ENCODE measurements around the gene NPHP4.

The NPHP4 gene

DNA sequence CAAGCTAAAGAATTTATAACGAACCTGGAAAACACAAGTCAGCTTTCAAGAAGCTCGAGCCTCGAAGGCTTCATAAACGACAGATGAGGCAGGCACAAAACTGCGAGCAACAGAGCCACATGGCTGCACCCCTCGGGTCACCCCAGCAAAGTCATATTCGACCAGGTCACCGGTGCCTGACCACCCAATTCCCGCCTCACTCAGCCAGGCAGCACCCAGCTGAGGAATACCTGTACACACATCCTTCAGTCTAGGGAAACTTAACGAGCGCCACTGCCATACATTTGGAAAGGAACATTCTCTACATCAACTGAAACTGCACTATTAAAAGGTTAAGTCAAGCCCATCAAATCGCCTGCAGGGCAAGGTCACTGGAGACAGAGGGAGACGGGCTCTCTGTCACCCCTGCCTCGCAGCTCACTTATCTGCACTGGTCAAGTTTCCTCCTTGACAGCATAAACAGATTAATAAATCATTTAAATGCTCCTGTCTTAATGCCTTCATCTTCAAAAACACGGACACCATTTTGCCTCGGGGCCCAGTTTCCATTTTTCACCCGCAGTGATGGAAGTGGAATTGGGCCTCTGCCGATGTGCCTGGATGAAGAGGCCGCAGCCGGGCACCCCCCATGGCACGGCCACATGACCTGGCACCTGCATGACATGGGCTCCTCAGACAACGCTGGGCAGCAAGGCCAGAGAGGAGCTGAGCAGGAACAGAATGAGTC, 20.6 kb downstream of the NPHP4 start:
- DNase-seq (ENCODE audit: low read depth, low spot score), result no peak

DNA sequence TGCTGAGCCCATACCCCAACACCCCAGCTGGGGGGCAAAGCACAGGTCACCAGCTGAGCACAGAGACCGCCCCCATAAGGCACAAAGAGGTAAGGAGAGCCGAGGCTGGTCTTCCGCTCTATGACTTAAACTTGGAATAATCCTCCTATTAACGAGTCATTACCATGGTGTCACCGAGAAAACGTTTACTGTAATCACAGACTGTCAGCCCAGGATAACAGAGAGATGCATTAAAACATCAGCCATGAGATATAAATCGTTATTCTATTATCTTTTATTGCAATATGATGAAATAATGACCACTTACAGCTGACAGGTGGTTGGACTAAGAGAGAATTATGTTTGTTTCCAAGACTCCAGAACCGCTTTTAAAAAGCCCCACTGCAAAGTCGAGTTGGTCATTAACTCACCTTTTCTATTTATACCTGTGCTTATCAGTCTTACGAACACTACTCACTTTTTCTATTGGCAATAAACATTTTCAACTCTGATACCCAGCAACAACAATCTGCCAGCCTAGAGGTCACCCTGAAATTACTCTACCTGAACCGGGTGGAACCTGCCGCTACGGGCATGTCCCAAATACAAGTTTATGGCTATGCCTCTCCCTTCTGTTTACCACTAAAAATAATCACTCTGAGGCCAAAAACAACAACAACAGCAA, 21.5 kb downstream of the NPHP4 start:
- DNase-seq (ENCODE audit: low read depth, low spot score), result no peak

DNA sequence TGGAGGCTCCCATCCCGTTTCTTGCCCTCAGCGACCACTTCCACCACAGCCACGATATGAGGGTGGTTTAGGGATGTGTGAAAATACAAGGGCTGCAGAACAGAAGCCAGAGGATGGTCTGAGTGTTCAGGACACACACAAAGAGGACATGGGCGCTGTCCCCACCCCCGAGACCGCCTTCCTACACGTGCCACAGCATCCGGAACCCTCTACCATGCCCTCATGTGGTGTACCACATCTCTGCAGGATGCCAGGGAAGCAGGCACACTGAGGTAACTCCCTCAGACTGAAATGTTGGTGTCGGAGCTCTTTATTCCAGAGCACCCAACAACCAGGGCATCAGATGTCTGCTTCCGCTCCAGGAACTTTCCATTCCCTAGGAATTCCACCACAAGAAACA, 23.1 kb downstream of the NPHP4 start:
- DNase-seq (ENCODE audit: low read depth, low spot score), result no peak

DNA sequence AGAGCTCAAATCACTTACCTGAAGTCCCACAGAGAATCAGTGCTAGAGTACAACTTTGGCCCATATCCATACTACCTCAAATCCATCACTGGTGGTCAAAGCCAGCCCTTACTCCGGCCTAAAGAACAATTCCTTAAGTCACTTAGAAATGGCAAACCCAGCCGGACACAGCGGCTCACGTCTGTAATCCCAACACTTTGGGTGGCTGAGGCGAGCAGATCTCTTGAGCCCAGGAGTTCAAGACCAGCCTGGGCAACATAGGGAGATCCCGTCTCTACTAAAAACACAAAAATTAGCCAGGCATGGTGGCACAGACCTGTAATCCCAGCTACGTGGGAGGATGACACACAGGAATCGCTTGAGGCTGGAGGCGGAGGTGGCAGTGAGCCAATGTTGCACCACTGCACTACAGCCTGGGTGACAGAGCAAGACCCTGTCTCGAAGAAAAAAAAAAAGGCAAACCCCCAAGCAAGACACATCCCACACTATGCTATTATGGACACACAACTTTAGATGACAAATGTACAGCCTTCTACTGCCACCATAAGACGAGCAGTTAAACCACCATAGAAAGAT, 24.0 kb downstream of the NPHP4 start:
- no peak for DNase-seq (ENCODE audit: low read depth, low spot score)

DNA sequence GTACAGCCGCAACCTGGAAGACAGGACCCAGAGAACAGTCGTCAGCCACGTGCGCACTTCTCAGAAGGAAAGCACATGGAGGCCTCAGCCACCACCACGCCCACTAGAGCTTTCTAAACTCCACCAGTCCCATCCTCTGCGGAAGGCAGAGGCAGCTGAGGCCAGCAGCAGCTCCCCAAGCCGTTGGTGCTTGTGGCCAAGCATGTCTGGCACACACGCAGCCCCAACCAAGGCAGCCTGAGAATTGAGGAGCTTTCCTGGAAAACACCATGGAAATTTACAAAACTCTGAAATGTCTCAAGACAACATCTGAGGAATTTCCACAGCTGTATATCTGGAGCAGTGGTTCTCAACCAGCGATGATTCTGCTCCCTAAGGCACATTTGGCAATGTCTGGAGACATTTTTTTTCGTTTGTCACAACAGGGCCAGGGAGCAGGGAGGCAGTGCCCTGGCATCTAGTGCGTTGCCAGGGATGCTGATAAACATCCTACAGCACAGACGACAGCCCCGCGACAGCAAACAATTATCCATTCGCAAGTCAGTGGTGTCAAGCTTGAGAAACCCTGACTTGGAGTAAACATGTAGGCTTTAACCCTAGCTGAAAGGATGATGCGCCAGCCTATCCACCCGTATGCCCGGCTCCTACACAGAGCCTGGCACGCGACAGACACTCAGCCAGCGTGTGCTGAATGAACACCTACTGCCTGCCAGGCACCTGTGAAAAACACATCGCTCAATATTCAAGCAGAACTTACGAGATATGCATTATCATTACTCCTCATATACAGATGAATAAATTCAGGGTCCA, 24.7 kb downstream of the NPHP4 start:
- no peak for DNase-seq (ENCODE audit: low read depth, low spot score)

DNA sequence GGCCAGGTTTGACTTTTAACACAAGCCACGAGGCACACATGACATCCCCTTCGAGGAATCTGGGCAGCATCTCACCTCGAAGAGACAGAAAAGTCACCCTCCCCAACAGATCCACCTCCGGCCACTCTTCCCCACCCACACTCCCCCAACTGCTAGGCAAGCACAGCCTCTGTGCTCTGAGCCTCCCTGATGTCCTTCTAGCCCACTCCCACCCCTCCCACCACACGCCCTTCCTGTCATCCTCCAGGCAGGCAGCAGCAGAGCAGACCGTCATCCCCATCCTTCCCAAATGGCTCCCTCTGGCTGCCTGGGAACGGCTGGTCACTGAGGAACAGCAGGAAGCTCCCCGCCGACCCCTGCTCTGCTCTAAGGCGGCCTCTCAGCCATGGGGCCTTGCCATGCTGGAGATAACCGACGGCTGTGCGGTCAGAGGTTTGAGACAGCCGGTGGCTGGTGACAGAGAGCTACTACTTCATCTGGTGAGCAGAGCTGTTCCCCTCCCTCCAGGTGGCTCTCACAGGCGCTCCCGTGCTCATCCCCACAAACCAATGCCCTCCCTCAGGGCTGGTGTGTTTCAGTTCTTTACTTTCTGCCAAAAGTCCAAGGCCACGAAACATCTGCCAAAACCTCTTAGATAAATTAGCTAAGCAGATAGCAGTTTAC, 25.6 kb downstream of the NPHP4 start:
- DNase-seq (ENCODE audit: low read depth, low spot score), result no peak

DNA sequence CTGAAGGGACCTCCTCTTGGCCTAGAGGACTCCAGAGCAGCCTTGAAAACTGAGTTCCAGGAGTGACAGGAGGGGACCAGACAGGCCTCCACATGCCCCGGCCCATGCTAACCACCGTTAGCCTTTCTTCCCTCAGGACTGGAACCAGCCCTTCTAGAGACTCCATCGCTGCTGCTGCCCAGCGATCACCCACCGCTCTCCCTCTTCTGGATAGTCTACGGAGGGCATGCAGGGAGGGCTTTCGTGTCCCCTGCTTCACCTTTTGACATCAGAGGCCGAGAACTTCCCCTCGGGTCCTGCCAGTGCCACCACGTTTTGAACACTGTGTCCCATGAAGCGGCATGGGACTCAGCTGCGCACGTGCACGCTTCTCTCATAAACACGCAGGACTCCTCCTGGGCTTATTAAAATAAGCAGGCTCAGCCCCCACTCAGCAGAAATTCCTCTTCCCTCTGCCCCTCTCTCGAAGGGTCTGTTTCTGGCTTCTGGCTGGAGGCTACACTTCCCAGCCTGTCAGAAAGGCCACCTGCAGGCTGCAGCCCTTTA, 26.6 kb downstream of the NPHP4 start:
- no peak for DNase-seq (ENCODE audit: low read depth, low spot score)

DNA sequence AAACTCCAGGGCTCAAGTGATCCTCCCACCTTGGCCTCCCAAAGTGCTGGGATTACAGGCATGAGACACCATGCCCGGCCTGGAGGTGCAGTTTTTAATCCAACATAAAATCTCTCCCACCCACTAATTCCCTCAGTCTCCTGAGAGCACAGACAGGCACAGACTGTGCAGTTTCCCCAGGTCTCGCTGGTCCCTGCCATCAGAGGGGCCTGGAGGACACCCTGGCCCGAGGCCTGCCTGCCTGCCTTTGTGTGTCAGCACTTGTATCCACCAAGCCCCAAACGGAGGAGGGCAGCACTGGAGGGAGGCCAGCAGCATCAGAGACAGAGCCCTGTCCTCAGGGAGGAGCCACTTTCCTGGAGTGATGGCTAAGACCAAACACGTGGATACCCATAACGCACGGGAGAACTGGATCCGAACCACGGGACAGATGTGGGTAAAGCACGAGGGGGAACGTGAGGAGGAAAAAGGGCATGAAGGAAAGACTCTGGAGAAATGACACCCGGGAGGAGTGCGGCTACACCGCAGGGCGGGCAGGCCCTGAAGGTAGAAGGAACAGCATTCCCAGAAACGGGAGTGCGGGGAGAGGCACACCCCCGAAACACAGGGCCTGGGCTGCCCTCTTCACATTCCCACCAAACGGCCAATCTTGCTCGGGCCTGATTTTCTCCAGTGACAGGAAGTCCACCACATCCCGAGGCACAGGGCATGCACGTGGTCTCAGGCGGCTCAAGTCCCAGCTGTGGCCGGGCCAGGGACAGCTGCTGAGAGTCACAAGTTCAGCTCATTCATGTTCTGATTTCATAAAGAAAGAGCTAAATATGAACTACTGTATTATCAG, 29.7 kb downstream of the NPHP4 start:
- no peak for DNase-seq (ENCODE audit: low read depth, low spot score)

DNA sequence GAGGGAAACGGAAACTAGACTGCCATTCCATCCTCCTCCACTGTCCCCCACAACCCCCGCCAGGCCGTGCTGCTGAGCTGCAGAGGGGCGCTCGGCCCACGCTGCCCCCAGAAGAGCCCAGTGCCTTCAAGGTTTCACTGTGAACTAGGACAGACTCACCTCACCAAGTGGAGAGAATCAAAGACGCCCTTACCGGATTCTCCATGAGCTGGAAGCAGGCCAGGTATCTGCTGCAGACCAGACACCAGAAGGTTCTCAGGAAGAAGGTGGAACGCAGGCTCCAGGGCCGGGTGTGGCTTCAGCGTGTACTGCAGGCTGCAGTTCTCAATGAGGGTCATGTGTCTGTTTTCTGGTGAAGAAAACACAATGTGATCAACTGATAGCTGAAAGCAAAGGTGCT, 30.6 kb downstream of the NPHP4 start:
- DNase-seq (ENCODE audit: low read depth, low spot score), result no peak

DNA sequence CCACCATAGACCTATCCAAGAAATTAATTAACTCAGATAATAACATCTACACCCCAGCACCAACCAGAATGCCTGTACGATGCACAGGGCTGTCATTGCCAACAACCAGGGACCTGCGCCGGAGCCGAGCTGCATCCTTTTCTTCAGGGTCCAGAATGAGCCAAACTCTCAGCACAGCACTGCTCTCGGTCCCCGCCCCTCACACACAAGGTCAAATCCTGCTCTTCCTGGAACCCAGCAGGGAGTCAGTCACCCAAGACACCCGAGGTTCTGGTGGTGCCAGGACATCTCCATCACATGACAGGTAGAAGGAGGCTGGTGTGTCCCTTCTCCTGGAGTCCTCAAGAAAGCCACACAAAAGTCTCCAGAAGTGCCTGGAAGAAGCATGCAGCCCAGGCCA, 31.9 kb downstream of the NPHP4 start:
- DNase-seq (ENCODE audit: low read depth, low spot score), result no peak

DNA sequence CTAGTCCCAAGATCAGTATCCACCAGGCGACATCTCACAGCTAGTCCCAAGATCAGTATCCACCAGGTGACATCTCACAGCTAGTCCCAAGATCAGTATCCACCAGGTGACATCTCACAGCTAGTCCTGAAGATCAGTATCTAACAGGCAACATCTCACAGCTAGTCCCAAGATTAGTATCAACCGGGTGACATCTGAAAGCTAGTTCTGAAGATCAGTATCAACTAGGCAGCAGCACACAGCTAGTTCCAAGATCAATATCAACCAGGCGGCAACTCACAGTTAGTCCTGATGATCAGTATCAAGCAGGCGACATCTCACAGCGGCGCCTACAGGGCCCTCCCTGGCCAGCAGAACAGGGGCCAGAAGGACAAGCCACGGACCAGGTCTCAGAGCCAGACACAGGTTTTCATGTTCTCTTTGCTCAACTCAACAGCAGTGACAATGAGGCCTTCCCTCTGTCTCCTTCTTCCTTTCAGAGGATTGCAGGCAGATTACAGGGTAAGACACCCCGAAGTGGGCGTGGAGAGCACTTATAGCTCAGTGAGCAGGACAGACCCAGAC, 32.5 kb downstream of the NPHP4 start:
- DNase-seq (ENCODE audit: low read depth, low spot score), result no peak

DNA sequence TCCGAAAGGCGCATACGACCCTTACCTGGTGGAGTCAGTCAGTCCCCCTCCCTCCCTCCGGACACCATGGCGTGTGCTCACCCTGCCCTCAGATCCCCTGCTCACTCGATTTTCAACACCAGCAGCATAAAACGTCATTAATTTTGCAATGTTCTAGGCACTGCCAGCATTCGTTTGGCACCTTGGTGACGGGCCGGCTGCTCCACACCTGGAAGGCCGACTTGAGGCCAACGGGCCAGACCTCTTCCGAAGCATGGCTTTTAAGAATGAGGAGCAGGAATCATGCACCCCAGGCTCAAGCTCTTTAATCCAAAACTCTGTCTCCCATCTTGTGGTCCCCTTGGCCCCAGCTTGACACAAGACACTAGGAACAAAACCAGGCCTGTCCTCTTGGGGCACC, 33.1 kb downstream of the NPHP4 start:
- no peak for DNase-seq (ENCODE audit: low read depth, low spot score)

DNA sequence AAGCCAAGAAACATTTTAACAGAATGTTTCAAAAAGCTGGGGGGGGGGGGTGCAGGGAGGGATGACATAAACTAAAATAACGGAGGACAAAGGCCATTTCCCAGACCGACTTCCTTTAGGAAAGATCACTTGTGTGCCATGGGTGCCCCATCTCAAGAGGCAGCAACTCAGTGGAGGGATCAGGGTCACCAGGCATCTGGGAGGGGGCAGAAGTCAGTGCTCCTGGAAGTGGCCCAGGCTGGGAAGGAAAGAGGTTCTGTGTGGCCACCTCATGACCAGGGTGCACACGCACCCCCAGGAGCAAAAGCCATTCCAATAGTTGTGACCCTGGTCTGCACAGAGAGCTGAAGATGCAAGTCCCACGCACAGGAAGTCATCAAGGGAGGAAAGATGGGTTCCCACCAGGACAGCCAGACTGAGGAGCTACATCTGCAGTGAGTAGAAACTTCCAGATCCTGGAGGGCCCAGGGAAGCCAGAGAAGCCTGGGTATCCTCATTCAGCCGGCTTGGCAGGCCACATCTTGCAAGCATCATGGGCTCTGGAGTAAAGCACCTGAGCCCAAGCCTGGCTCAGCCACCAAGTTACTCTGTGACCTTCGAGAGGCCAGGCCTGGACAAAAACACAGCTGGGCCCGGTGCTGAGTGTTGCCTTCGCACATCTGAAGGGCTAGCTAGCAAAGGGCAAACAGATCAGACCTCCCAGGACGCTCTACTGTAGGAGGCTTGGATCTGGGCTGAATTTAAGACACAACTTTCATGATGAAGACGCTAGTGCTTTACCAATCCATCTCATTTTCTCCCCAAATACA, 36.0 kb downstream of the NPHP4 start:
- DNase-seq (ENCODE audit: low read depth, low spot score), result no peak

DNA sequence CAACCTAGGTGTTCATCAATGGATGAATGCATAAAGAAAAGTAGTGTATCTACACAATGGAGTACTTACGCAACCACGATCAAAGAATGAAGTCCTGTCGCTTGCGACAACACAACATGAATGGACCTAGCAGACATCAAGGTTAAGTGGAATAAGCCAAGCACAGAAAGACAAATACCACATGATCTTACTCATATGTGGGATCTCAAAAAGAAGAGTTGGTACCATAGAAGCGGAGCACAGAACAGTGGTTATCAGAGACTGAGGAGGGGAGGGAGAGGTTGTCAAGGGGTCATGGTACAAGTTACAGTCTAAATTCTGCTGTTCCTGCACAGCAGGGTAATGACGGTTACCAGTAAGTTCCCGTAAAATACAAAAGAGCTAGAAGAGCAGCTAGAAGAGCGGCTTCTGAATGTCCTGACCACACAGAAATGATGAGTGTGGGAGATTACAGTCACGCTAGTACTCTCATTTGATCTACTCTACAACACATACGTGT, 36.7 kb downstream of the NPHP4 start:
- no peak for DNase-seq (ENCODE audit: low read depth, low spot score)

DNA sequence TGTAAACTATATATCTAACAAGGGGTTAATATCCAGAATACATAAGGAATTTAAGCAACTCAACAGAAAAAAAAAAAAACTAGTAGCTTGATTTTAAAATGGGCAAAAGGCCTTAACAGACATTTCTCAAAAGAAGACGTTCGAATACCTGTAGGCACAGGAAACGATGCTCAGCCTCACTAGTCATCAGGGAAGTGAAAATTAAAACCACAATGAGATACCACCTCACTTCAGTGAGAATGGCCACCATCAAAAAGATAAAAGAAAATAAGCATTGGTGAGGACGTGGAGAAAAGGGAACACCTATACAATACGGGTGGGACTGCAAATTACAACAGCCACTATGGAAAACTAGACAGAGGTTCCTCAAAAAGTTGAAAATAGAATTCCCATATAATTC, 37.3 kb downstream of the NPHP4 start:
- no peak for DNase-seq (ENCODE audit: low read depth, low spot score)

DNA sequence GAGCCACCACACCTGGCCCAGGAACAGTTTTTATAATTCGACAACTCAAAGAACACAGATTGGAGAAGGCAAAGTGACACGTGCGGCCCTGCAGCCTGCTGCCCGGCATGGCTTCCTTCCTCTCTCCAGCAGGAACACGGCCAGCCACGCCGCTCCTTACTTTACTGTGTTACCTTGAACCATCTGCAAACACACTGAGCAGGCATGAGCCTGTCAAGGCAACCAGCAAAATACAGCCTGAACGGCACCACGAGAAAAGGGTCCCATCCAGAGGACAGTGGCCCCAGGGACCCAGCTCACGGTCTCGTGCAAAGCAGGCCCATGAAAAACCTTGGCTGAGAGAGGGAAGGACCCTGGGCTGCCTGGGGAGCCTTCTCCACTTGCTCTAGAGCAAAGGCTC, 38.8 kb downstream of the NPHP4 start:
- no peak for DNase-seq (ENCODE audit: low read depth, low spot score)

DNA sequence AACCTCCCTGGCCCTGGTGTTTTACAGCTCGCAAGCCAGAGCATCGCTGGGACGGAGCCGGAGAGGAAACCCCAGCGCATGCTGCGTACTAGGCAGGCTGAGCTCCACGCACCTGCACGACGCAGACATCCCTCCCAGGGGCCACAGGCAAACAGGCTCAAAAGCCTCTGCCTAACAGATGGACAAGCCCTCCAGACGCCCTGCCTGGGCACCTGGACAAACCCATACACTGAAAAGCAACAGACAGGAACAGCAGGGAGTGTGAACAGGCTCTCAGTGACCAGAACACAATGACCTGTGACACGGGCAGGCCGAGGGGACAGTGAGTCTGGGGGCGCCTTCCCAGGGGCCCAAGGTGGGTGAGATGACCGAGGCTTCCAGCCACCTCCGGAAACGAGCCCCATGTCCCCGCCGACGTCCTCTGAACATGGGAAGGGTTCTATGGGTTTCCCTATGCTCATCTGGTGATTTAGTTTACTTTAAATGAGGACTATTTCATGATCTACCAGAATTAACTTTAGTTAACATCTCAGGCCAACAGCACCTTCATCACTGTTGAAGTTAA, 40.3 kb downstream of the NPHP4 start:
- no peak for DNase-seq (ENCODE audit: low read depth, low spot score)

DNA sequence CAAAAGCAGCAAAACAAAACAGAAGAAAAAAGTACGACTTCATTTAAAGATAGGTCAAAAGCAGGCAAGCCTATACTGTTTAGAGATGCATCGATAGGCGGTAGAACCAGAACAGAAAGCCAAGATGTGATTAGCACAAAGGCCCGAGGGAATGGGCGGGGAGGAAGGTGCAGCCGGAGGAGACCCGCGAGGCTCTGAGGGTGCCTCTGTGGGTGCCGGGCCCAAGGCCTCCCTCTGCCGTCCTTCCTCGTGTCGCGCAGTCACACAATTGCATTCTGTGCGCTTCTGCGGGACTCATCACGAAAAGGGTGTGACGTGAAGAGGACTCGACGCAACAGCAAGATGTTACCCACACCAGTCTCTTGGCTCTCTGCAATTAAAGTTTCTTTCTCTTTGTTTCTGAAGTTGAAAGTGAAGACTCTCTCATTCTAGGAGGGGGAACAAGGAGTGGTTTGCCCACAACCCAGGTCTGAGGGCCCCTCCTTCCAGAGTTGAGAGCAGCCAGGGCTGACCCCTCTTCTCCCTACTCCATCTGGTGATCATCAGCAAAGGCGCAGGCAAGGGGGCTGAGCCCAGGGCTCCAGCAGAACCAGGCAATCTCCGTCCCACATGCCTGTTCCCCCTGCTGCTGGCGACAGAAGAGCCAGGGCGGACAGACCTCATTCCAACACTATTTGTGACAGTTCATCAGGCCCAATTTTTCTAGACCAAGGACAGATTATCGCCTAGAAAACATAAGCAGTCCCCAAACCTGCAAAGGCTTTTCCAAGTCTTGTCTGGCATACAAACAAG, 41.0 kb downstream of the NPHP4 start:
- no peak for DNase-seq (ENCODE audit: low read depth, low spot score)

All from iPS DF 19.7 (cell line).